ENCODE measurements around the gene RNF6.

The RNF6 gene

GRCh38 chr13:26225896-26226617, 3.9 kb upstream of the RNF6 start:
- no peak for DNase-seq

DNA sequence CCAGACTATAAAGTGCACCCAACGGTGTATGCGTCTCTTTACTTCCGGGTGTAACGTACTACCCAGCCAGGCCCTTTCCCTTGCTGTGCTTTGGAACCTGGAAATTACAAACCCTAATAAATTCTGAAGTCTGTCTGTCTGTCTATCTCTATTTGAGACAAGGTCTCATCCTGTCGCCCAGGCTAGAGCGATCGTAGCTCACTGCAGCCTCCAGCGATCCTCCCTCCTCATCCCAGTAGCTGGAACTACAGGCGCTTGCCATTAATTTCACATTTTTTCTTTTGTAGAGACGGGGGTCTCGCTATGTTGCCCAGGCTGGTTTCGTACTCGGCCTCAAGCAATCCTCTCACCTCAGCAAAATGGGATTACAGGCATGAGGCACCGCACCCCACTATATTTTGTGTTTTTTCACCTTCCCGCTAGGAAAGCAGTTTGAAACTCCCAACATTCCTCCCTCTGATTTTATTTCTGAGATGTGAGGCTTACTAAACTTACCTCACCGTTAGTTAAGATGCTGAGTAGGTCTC, 469 bp upstream of the RNF6 start:
- no peak for DNase-seq

DNA sequence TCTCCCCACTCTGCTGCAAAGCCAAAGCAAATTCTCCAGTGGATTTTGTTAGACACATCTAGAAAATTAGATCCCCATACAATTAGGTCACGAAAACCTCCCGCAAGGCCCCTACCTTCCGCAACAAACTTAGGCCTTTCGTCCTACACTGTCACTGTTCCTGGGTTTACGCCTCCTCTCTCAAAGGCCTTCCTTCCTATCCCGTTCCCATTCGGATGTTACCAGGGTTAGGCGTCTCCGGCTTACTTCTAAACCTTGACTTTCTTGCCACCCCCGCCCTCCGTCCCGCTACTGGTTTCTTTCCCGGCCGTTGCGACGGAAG, 754 bp downstream of the RNF6 start:
- no peak for DNase-seq

DNA sequence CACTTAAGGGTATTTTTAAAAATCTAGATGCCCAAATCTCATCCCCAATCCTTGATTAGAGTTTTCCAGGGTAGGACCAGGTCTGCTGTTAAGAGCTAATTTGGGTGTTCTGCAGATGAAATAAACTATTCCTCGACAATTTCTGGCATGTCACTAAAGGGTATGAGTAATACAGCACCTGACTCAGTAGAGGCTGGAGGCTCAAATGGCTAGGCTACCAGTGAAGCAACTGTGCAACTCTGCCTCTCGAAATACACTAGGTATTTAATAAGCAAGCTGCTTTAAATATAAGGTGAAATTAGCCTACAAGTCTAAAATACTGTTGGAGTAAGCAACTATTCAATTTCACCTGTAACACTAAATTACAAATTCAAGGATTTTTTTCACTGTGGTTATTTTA, 1.5 kb downstream of the RNF6 start:
- no peak for DNase-seq

GRCh38 chr13:26219726-26220125, 2.4 kb downstream of the RNF6 start:
- no peak for DNase-seq

GRCh38 chr13:26216042-26216441, 6.1 kb downstream of the RNF6 start:
- DNase-seq: no peak

- no peak for DNase-seq
Measured at GRCh38 chr13:26213982-26214381, 8.1 kb downstream of the RNF6 start.

DNA sequence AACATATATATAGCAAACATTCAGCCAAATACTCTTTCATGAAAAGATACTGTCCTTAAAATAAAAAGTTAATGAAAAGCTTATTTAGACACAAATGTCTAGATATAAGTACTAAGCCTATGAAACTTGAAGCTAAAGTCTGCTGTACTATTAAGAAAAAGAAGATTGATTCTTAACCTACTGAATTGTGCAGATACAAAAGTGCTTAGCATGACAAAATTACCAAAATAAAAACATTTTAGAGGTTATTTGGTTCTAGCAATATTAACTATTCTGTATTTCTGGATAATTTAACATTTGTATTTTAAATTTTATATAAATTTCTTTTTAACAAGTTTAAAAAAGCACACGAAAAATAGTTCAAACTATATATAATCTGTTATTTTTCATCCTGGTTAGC, 8.8 kb downstream of the RNF6 start:
- DNase-seq: no peak

GRCh38 chr13:26208287-26208686, 13.8 kb downstream of the RNF6 start:
- no peak for DNase-seq

DNA sequence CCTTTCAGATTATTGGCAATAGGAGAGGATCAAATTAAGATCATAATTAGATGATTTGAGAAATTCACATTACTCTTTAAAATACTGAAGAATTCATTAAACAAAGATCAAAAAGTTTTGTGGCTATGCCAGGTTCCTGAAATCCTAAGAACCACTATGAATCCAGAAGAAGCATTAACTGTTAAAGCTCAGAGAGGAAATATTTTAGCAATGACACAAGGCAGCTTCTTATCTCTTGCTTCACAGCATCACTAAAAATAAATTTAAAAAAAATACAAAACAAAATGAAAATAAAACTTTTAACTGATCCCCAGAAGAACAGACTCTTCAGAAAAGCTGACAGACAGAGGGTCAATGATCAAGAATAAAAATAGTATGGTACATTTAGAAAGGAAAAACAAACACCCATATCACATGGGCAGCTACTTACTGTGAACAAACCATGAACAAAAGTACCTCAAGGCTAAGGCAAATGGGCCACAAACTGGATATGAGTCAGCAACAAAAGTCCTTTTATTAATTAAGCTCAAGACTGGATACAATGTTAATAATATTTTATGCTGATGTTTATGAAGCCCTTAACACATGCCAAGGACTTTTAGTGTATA, 19.6 kb downstream of the RNF6 start:
- no peak for DNase-seq

GRCh38 chr13:26200811-26201210, 21.3 kb downstream of the RNF6 start:
- DNase-seq: no peak

DNA sequence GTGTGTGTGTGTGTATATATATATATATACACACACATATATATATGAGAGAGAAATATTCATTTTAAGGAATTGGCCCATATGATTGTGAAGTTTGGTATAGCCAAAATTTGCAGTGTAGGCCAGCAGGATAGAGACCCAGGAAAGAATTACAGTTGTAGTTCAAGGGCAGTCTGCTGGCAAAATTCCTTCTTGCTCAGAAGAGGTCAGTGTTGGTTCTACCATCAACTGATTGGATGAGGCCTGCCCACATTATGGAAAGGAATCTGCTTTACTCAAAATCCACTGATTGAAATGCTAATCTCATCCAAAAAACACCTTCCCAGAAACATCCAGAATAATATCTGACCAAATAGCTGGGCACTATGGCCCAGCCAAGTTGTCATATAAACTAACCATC, 24.0 kb downstream of the RNF6 start:
- DNase-seq: no peak

- no peak for DNase-seq
Measured at GRCh38 chr13:26197298-26197697, 24.8 kb downstream of the RNF6 start.

DNA sequence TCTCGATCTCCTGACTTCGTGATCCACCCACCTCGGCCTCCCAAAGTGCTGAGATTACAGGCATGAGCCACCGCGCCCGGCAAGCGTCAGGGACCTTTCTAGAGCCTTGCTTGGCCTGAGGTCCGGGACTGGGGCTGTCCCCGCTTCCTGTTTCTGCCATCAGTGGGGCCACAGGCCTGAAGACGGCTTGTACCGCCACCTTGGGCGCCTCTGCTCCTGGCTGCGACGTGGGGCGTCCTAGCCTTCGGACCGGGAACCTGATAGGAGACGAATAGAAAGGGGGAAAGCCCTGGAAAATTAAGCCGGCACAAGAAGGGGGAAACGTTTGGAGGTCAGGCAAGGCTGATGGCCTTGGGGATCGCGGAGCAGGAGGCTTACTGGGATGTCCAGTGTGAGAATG, 35.1 kb downstream of the RNF6 start:
- DNase-seq: no peak

GRCh38 chr13:26186118-26186870, 35.8 kb downstream of the RNF6 start:
- peak; percentile 90 for DNase-seq

DNA sequence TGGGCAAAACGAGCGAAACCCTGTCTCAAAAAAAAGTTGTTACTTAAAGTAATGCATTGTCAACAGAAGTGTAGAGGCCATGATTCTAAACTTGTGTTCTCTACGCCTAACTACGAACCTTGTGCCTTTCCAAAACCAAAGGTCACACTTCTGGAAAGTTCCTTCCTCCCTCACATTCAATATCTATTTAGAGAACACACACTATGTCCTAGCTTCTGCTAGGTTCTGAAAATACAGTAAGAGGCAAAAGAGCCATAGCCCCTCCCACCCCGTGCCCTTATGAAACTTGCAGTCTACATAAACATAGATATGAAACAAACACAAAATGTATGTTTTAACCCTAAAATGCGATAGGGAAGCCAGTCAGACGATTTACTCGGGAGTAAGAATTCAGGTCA, 36.4 kb downstream of the RNF6 start:
- DNase-seq: no peak

DNA sequence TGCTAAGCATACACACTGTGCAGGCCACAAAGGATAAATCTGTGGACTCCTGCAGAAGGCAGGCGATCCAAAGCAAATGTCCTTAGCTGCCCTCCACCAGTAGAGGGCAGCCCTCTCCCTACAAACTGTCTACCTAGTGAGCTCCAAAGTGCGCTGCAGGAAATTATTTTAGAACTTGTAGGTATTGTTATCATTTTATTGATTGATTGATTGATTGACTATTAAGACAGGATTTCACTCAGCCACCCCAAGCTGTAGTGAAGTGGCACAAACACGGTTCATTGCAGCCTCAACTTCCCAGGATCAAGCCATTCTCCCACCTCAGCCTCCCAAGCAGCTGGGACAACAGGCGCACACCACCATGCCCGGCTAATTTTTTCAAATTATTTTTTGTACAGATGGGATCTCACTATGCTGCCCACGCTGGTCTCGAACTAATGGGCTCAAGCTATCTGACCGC, 37.3 kb downstream of the RNF6 start:
- peak; percentile 45 for DNase-seq

DNA sequence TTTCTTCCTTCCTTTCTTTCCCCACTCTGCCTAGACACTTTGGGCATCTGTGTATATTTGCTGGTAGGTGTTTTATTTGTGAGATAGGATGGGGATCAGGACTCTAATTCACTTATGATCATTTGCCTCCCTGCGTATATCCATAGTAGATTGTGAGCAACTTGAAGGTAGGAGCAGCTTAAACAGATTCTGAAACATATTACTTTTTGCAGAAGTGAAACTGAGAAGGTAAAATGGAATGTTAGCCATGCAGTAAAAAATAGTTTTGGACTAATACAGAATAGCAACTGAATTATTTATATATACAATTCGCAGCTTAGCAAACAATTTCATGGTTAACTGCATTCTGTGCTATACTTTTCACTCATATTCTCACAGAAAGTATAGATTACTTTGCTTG, 38.7 kb downstream of the RNF6 start:
- no peak for DNase-seq

DNA sequence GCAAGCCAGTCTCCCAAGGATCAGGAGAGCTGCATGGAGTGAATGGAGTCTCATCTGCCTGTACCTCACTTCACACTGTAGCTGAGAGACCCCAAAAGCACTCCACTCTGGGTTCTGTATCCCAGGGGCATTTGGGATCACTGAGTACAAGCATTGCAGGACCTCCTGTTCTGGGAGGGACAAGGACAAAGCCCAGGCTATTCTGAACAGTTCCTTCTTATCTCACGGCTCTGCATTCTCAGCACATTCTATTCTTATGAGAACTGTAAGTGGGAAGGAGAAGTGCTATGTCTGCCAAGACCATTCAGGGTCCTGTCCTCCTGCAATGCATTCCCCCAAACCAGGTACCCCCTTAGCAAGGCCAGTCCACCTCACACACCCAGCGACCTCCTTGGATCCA, 42.8 kb downstream of the RNF6 start:
- no peak for DNase-seq

DNA sequence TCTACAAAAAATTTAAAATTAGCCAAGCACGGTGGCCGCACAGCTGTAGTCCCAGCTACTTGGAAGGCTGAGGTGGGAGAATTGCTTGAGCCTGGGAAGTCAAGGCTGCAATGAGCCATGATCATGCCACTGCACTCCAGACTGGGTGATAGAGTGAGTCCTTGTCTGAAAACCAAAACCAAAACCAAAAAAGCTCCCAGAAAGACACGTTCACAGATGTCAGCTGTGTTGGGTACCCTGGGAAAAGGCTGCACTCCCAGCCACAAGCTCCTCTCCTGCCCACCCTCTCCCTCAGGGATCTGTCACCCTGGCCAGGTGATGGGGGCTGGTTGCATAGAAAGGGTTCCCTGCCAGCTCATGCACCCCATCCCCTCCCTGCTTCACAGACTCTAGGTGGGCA, 53.3 kb downstream of the RNF6 start:
- no peak for DNase-seq

DNA sequence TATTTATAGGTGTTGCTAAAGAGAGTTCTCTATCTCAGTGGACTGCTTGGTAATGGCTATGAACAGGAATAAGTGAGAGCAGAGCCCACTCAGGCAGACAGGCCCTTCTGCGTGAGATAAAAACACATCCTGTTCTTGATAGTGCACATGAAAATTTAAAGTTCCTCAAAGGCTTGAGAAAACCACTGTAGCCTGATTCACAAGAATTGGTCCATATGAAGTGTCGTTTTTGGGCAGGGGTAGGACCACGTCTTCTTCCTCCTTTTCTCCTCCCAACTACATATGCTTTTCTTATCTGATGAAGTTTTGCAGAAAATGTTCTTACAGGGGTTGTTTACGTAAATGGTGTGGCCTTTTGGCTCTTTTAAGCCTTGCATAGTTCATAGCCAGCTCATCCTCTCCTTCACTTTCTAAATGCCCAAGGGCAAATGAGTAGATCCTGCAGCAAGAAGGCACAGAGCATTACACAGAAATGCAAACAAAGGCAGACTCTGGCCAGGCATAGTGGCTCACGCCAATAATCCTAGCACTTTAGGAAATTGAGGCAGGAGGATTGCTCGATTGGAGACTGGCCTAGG, 53.8 kb downstream of the RNF6 start:
- DNase-seq: no peak

DNA sequence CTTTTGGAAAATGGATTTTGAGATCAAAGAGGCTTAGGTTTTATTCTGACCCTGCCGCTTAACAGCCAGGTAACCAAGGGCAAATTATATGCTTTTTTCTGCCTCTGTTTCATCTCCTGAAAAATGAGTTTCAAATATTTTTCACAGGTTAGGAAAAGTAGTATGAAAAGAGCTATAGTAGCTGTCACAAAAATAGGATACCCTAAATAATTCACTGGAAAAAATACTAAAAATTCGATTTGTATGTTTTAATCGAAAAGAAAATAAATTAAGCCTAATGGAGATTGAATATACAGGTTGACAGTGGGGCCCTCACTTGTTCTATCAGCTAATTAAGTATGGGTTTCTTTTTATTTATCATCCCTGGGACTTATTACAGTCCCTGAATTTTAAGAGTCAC, 58.3 kb downstream of the RNF6 start:
- DNase-seq: no peak

Measured in GF-D8 (cell line).